ENCODE results near the gene CHD3.

- TF ChIP-seq EZH2 (IDR thresholded peaks at IDR 0.05; ENCODE audit: borderline replicate concordance, insufficient read depth, low read length, poor library complexity, severe bottlenecking), result no peak
- TF ChIP-seq RAD21 (conservative IDR thresholded peaks at IDR 0.05), result no peak
- TF ChIP-seq CTCF (IDR thresholded peaks at IDR 0.05; ENCODE audit: poor library complexity, severe bottlenecking), result no peak
- TF ChIP-seq REST (IDR thresholded peaks at IDR 0.05; ENCODE audit: borderline replicate concordance), result no peak
- no peak for TF ChIP-seq EP300 (conservative IDR thresholded peaks at IDR 0.05; ENCODE audit: poor library complexity, severe bottlenecking)
- TF ChIP-seq MXI1 (conservative IDR thresholded peaks at IDR 0.05; ENCODE audit: poor library complexity, severe bottlenecking), result no peak
Observed at GRCh38 chr17:7854078-7854777, 34.4 kb upstream of the CHD3 start.
